HG02678 (cell line): Measurements from ENCODE around the gene LVRN.

Source experiments
- ATAC-seq: cut with Tn5 transposase; IDR thresholded peaks from one replicate; pipeline ENCODE4 v1.9.1; 2021; ENCODE audit warnings: mild to moderate bottlenecking, moderate library complexity; ENCODE audit not compliant: unreplicated experiment

LVRN gene

DNA sequence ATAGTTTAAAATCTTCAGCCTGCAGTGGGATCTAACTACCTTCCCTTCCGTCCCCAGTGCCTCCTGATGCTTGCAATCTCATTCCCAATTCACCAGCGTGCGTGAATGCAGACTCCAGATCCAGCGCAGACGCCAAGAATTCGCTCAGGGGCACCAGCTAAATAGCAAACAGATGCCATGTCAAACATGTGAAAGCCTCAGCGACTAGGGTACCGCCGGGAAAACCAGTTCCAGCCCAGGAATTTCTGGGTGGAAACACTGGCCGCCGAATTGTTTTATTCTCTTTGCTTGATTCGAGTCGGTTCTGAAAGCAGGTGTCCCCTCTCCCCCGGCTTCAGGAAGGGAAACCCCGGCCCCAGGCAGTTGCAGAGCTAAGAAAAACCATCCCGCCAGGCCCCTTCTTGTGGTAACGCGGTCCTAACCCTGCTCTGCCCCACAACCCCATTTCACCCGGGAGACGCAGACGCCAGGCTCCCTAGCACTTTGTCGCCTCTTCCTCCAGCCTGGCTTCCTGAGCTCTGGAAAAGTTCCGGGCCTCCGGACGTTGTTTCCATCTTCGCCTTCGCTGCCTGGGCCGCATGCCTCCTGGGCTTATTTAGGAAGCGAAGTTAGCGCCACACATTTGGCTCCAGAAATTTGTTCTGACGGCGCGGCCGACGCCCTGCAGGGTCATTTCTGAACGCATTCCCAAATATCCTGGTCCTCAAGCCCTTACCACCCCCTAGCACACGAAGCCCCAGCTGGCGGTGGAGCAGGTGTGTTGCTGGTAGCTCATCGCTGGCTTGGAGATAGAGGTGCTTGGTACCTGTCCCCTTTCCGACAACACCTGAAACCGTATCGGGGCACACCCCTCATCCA, 665 bp upstream of the LVRN start:
- no peak for ATAC-seq

DNA sequence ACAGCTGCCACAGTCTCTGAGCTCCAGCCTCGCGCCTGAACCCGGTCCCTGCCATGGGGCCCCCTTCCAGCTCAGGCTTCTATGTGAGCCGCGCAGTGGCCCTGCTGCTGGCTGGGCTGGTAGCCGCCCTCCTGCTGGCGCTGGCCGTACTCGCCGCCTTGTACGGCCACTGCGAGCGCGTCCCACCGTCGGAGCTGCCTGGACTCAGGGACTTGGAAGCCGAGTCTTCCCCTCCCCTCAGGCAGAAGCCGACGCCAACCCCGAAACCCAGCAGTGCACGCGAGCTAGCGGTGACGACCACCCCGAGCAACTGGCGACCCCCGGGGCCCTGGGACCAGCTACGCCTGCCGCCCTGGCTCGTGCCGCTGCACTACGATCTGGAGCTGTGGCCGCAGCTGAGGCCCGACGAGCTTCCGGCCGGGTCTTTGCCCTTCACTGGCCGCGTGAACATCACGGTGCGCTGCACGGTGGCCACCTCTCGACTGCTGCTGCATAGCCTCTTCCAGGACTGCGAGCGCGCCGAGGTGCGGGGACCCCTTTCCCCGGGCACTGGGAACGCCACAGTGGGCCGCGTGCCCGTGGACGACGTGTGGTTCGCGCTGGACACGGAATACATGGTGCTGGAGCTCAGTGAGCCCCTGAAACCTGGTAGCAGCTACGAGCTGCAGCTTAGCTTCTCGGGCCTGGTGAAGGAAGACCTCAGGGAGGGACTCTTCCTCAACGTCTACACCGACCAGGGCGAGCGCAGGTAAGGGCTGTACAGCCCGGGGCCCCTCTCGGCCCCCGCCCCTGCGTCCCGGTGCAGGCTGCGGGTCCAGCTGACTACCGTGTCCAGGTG, 509 bp downstream of the LVRN start:
- ATAC-seq: no peak

DNA sequence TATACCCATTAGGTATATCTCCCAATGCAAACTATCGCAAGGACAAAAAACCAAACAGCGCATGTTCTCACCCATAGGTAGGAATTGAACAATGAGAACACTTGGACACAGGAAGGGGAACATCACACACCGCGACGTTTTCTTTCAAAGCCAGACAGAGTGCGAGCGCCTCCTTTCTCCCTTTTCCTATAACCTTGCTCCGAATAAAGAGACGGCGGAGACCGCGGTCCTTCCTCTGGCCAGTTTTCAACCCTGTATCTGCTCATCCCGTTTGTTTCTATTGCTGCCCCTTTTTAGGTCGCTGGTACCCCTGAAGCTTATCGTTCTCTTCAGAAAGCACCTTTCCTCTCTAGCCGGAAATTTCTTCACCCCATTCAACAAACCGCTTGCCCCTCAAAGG, 1.3 kb downstream of the LVRN start:
- no peak for ATAC-seq

DNA sequence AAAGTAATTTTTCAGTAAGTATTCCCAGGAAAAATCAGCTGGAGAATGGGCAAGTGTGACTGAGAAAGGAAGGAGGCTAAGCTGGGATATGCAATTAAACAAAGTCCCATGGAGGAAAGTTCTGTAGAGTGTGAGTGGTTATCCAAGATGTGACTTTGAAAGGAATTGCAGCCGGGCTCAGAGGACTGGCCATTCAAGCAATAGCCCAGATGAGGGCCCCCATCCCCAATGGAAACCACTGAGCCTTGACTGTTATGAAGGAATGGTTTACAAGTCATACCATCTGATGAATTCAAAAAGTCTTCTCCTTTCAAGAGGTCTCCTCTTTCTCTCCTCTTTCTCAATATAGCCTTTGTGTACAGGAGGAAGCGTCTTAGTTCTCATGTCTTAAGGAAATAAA, 6.5 kb downstream of the LVRN start:
- ATAC-seq: no peak

DNA sequence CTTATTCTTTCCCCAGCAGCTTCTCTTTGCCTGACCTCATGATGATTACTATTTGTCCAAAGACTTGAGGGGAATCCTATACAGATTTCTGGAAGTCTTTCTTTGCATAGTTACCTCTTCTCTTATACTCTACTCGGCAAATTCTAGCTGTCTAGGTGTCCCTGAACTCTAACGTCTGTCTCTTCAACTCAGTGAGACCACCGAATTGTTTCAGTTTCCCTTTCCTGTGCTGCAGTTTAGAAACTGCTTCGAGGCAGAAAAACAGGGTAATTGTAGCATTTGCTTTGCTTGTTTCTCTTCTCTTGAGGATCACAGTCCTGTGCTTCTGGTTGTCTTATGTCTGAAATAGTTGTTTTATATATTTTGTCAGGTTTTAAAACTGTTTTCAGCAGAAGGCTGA, 14.8 kb downstream of the LVRN start:
- ATAC-seq: peak; percentile 92

DNA sequence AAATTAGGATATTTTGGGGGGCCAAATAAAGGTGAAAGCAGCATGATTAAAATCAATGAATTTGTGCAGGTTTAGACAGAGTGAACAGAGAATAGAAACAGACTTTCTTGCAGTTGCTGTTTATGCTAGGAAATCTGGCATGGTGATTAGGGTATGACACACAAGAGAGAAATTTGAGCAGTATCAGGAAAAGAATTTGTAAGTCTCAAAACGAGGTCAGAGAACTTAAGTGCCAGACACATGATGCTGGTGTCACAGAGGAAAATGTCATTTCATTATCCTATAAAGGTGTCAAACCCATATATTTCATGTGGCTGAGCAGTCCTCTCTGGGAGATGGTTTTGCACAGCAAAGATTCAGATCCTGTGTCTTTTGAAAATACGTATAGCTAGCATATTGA, 15.7 kb downstream of the LVRN start:
- no peak for ATAC-seq

DNA sequence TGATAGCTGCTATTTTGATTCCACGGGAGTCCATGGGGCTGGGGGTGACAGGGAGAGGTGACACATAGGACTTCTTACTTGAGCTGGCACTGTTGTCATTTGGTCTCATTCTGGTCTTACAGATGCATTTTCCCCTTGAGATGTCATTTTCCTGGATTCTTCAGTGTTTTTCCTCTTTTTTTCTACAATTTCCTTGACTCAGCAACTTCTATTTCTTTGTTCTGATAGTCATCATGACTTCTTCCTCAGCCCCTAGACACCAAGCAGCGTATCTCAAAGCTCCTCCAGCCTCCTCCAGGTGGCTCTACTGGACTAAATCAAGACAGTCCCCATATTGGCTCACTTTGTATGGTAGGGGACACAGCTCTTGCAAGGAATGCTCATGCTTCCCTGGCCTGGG, 16.5 kb downstream of the LVRN start:
- ATAC-seq: no peak

DNA sequence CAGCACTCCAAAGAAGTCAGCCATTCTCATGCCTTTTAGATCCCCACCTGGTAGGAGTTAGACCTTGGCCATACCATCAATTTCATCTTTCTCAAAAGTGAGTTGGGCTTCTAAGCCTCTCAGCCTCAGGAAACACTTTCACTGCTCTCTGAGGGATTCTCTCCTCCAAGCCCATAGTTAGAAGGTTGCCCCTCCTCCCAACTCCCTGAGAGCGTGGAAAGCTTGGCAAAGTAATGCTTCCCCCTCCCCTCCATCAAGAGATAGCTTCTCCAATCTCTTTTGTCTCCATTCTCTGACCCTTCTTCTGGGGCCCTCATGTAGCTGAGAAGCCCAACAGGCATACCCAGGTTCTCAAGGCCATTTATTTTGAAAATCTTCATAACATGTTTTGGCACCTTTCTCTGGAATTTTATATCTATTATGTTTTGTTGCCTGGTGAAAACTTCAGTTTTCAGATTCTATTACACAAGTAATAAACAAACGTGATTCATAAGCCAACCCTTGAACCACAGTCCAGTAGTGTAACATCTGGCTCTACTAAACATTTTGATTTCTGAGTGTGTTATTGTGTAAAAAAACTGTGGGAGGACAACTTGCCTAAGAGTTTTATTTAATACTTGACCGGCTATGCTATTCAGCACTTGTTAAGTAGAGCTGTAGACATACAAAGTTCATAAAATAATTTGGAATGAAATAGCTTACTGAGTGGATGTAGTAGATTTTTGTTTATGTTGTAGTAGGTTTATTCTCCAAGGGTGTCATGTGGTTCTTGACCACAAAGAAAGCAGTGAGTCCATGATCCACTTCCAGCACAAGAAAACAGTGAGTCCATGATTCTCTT, 17.1 kb downstream of the LVRN start:
- no peak for ATAC-seq

DNA sequence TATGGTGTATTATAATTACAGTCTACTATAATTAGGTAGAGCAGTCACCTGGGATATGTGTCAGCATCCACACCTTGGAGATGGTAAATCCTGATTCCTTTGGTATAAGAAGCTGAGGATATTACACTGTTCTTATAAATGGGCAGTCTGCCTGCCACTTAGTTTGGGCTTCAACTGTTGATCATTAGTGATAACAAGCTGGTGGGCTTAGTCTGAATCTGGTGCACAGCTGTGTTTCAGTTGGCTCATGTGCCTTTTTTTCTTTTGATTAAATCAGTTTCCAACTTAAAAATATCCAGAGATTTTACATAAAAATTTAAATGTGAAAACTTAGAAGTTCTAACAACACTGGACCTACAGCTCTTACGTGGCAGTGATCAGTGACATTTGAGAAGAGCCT, 21.2 kb downstream of the LVRN start:
- no peak for ATAC-seq

DNA sequence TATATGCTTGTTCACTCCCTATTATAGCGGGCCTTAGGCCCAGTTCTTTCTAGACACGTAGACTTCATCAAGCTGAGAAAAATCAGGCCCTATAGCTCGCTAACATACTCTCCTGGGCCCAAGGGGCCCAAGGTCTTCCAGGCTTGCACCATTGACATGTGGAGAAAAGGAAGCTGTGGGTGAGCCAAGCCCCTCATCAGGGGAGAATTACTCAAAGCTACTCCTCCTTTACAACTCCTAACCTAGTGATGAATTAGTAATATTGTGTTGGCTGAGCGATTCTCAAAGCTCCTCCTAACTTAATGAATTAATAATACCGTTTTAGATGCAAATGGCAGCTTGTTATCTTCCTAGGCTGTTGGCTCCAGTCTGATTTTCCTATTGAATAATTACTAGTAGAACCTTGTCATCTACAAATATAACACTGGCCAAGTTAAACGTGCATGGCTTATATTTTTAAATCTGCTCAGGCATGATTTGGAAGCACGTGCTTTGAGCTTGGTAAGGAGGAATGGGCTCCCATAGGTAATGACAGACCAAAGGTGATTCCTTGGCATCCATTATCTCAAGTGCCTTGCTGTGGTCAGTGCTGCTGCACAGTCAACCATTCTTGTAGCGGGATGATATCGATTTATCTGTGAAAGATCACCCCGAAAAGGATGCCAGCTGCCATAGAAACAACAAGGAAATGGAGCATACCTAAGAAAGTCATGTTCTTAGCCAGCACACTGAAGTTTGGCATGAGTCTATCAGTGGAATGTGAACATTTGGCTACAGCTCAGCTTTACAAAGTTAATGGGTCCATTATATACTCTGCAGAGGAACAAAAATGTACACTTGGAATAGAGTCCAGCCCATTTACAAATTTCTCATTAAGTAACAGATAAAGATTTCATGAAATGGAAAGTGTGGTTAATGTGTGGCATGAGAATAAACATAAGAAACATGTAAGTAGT, 23.8 kb downstream of the LVRN start:
- ATAC-seq: no peak

DNA sequence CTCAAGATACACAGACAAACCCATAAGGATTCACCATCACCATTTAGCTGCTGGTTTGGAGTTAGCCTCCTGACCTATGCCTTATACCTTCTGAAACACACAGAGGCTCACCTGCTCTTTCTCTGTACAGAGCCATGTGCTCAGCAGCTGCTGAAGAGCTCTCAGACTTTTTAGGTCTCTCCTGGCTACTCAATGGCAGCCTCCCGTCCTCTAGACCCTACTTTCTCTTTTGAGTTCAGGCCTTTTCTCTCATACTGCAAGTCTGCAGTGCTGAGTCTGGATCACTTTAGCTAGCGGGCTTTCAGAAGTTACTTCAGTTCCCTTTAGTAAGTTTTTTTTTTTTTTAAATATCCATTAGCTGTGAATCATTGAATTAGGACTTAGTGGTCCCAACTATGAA, 25.7 kb downstream of the LVRN start:
- ATAC-seq: no peak

DNA sequence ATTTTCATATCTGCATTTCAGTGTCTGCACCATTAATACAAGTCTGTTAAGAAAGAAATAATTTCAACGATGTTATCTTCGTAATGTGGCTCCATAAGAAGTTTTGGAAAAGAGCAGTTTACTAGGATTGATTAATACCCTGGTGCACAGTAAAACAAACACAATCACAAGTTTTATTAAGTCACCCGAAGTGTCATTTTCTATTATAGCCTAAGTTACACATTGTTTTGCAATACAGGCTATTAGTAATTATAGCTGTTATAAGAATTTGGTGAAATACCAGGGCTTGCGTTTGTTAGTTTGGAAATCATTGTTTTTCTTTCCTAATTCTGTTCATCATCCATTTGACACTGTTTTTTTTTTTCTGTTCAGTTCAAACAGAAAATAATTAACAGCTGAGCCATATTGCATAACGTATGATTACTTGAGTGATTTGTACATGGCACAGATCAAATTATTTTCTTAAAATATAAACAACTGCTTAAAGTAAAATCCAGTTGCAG, 30.6 kb downstream of the LVRN start:
- ATAC-seq: no peak

DNA sequence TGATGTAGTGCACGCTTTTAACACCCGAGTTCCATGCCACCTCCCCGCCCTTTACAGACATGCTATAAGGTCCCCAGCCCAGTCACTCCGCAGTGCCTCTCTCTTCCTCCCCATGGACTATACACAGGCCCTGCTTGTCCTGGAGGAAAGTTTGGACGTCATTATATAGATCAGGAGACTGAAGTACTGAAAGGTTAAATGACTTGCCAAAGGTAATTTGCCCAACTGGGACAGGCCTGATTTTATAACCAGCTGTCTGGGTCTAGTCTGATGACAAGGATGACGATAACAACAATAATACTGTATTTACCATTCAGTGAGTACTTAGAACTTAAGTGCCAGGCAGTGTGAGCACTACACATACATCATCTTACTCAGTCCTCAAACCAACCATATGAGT, 33.1 kb downstream of the LVRN start:
- no peak for ATAC-seq

DNA sequence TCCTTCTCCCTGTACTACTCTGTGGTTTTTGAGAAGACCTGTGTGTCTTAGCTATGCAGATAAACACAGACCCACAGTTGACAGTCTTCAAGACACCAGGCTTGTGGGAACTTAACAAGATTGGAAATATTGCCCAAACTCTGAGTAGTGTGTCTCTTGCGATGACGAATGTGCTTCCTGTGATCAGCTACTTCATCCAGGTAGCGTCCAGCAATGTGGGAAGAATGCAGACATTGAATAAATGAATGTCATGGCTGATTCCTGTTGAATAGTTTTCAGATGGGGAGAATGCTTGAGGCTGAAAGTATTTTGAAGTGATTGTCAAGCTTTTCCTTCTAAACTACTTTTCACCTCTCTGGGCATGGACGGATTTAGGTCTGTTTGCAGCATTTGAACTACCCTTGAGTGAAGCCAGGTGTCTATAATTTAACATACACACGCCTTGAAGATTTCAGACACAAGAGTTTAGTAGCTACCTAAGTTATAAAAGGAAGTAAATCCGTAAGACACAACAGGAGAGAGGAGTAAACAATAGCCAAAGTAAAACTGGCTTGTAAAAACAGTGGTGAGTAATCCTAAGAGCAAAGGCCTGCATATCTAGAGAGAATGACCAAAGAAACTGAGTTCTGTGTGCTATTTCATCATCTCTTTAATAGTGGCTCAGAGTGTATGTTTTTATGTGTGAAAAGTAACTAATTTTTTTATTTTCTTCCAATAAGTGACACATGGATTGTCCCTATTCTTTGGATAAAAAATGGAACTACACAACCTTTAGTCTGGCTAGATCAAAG, 40.0 kb downstream of the LVRN start:
- no peak for ATAC-seq

DNA sequence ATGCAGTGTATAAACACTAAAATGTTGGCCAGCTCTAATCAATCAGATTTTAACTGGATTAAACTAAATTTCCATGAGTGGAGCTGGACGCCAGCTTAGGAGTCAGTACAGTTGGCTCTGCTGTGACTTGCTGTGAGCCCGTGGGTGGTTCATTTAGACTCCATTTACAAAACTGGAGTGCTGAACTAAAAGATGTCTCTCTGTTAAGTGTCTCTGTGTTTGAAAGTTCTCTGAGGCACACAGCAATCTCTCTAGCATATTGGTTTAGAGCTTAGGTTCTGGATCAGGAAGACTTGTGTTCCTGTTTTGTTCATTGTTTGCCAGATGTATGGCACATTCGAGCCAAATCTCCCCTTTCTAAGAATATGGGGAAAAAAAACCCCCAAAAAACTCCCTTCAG, 42.0 kb downstream of the LVRN start:
- no peak for ATAC-seq

DNA sequence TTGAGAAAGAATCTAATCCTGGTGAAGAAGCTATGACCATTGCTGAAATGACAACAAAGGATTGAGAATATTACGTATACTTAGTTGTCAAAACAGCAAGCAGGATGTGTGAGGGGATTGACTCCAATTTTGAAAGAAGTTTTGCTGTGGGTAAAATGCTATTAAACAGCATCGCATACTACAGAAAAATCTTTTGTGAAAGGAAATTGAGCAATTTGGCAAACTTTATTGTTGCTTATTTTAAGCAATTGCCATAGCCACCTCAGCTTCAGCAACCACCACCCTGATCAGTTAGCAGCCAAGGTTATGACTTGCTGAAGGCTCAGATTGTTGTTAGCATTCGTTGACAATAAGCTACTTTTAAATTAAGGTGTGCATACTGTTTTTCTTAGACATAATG, 47.5 kb downstream of the LVRN start:
- ATAC-seq: no peak

DNA sequence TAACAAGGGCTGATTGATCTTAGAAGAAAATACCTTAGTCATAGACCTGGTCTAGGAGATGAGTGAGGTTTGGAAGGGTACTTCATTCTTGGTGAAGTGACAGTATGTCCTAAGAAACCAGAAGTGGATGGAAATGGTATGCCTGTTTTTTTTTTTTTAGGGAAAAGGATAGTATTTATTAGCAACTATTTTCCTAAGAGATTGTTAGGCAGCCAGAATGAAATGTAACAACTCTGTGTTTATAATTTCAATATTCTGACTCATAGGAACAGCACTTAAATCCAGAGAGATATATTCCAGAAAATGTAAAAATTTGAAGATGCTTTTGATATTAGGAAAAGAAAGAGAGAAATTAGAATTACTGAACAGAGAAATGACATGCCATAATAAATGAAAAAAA, 48.8 kb downstream of the LVRN start:
- no peak for ATAC-seq

DNA sequence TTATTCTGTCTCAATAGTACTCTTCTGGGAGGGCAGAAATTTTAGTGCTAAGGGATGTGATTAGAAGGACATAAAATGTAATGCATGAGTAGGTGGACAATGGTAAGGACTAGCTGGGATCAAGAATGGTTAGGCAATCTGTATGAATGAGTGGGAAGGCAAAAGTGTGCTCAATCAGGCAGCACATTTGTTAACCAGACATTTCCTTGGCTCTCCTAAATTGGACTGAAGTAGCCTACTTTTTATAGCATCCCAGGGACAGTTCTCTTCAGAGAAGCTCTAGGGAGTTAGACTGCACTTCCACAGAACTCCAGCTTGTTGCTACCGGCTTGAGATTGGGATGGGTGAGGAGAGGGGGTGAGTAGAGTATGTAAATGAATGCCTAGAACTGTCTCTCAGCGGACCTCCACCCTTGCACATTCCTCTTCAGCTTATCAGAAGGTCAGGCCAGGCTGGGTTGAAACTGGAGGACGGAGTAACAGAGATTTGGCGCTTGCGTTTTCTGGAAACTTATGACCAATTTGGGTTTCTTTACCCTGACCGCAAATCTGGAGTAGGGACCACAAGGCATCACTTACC, 51.0 kb downstream of the LVRN start:
- ATAC-seq: no peak

DNA sequence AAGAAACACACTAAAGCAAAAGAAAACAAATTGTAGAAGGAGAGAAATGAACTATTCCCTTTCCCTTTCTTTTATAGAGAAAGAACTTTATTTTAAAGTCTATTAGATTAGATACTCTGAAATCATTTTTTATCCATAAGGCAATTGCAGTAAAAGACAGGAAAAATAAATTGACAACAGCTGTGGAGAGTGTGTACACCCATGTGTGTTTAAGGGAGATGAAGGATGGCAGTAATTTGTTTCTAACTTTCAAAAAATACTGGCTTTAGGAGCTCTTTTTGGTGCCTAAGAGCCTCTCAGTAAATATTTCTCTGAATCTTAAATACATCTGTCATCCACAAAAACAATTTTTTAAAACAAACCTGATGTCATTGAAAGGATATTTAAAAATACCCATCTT, 51.7 kb downstream of the LVRN start:
- ATAC-seq: no peak
